Measurements from ENCODE around the gene PLXNA4. TPM values are rescaled to one million over a fixed set of nuclear protein-coding genes. Genes with fewer than 3 reads are reported as not detected.

PLXNA4 gene
- polyA plus RNA-seq, 1 donor (not counting 4 experiments of a cell fraction or from before 2014, with no cell fraction given) = 0.01 TPM

GRCh38 chr7:132076301-132077035, 499.8 kb downstream of the PLXNA4 start:
- Histone ChIP-seq H3K4me3 (ENCODE audit: control insufficient read depth in 2 of 3, extremely low read depth in 1 of 3, insufficient read depth in 2 of 3, low read depth in 1 of 3, low read length in 3 of 3) (no peak overlapping the region), H3K4me2 (ENCODE audit: control insufficient read depth, extremely low read depth, insufficient read depth, low read depth, low read length) (no peak overlapping the region), H3K27me3 (ENCODE audit: control insufficient read depth, extremely low read depth, insufficient read depth, low read length) (peaks cover 35% of the 10 kb centered on the region), H3K36me3 (ENCODE audit: control insufficient read depth in 2 of 2, extremely low read depth in 1 of 2, insufficient read depth in 2 of 2, low read length in 2 of 2) (no peaks in the 10 kb centered on the region), H3K9me3 (ENCODE audit: control insufficient read depth, low read depth, low read length) (no peaks in the 10 kb centered on the region), H3K9me1 (ENCODE audit: control insufficient read depth, extremely low read depth, insufficient read depth, low read length) (no peaks in the 10 kb centered on the region), H3K9ac (ENCODE audit: control insufficient read depth, extremely low read depth, insufficient read depth, low read length) (no peak overlapping the region), H3K27ac (ENCODE audit: control insufficient read depth, insufficient read depth, low read length) (no peak overlapping the region), H4K20me1 (ENCODE audit: control insufficient read depth, extremely low read depth, insufficient read depth, low read length) (no peaks in the 10 kb centered on the region), H3K79me2 (ENCODE audit: control insufficient read depth, insufficient read depth, low read length) (no peaks in the 10 kb centered on the region), H3K4me1 (ENCODE audit: control insufficient read depth, extremely low read depth, insufficient read depth, low read length) (no peaks in the 10 kb centered on the region), H2AFZ (ENCODE audit: control insufficient read depth, low read length) (no peak overlapping the region)
- TF ChIP-seq CTCF (optimal IDR thresholded peaks at IDR 0.05 in 1 of 3, IDR thresholded peaks at IDR 0.05 in 1 of 3, conservative IDR thresholded peaks at IDR 0.05 in 1 of 3; ENCODE audit: extremely low read depth in 1 of 3, insufficient read depth in 2 of 3, low read length in 3 of 3) = no peak
- no peak for TF ChIP-seq EZH2 (IDR thresholded peaks at IDR 0.05; ENCODE audit: low read length)
- DNase-seq (ENCODE audit: low read depth, low spot score) (no peak), FAIRE-seq (no peak)
- dilution Hi-C loops (cut with MboI; ENCODE audit: extremely low pct_ligation_motif_present, low sequenced_read_pairs) = no loop called here

DNA sequence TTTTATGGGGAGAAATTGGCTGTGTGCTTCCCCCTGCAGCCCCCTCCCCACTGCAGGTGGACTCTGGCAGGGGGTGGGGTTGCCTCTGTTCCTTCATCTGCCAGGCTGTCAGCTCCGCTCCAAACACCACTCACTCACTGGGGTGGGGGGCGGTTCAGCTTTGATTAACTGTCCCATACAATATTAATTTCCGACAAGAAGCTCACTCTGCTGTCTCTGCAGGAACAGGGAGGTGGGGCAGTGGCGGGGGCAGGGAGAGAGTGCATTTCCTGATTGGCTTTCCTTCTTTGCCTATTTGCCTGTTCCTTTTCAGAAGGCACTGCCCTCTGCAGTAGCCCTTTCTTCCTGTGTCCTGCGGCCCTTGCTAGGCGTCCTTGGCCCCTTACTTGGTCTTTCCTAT, 500.8 kb downstream of the PLXNA4 start:
- no peak overlapping the region for H3K9ac ChIP-seq (ENCODE audit: control insufficient read depth, extremely low read depth, insufficient read depth, low read length)
- peaks cover 32% of the 10 kb centered on the region for H3K27me3 ChIP-seq (ENCODE audit: control insufficient read depth, extremely low read depth, insufficient read depth, low read length)
- FAIRE-seq (no peak), DNase-seq (ENCODE audit: low read depth, low spot score) (no peak)
- H3K4me1 ChIP-seq (ENCODE audit: control insufficient read depth, extremely low read depth, insufficient read depth, low read length) = no peaks in the 10 kb centered on the region
- H2AFZ ChIP-seq (ENCODE audit: control insufficient read depth, low read length) = no peak overlapping the region
- no peaks in the 10 kb centered on the region for H3K9me3 ChIP-seq (ENCODE audit: control insufficient read depth, low read depth, low read length)
- dilution Hi-C loops (cut with MboI; ENCODE audit: extremely low pct_ligation_motif_present, low sequenced_read_pairs) = no loop called here
- H3K4me2 ChIP-seq (ENCODE audit: control insufficient read depth, extremely low read depth, insufficient read depth, low read depth, low read length) = no peak overlapping the region
- no peaks in the 10 kb centered on the region for H3K36me3 ChIP-seq (ENCODE audit: control insufficient read depth in 2 of 2, extremely low read depth in 1 of 2, insufficient read depth in 2 of 2, low read length in 2 of 2)
- no peaks in the 10 kb centered on the region for H3K9me1 ChIP-seq (ENCODE audit: control insufficient read depth, extremely low read depth, insufficient read depth, low read length)
- H3K27ac ChIP-seq (ENCODE audit: control insufficient read depth, insufficient read depth, low read length) = no peak overlapping the region
- TF ChIP-seq CTCF (optimal IDR thresholded peaks at IDR 0.05 in 1 of 3, IDR thresholded peaks at IDR 0.05 in 1 of 3, conservative IDR thresholded peaks at IDR 0.05 in 1 of 3; ENCODE audit: extremely low read depth in 1 of 3, insufficient read depth in 2 of 3, low read length in 3 of 3) = no peak
- TF ChIP-seq EZH2 (IDR thresholded peaks at IDR 0.05; ENCODE audit: low read length) = no peak
- H4K20me1 ChIP-seq (ENCODE audit: control insufficient read depth, extremely low read depth, insufficient read depth, low read length) = no peaks in the 10 kb centered on the region
- H3K79me2 ChIP-seq (ENCODE audit: control insufficient read depth, insufficient read depth, low read length) = no peaks in the 10 kb centered on the region
- H3K4me3 ChIP-seq (ENCODE audit: control insufficient read depth in 2 of 3, extremely low read depth in 1 of 3, insufficient read depth in 2 of 3, low read depth in 1 of 3, low read length in 3 of 3) = no peak overlapping the region

Measured in keratinocyte (primary cell).